Activated CD8-positive, alpha-beta memory T cell treated with anti-CD3 and anti-CD28 coated beads, Interleukin-2, amount 10 ng/mL, durations not matched to agents 7 days and 5 days (primary cell): ENCODE measurements around the gene GMDS. TPM values are rescaled to one million over a fixed set of nuclear protein-coding genes. Genes with fewer than 3 reads are reported as not detected.

Experiments used
- ATAC-seq: fragments of 150-1000 bp; cut with Tn5 transposase; one replicate; pipeline ENCODE4 v1.10.0; 2021; ENCODE audit warnings: moderate library complexity
- CTCF ChIA-PET: fragments of 350-600 bp; sonication (Branson Sonifier 250); formaldehyde crosslinking; loops from one replicate; lab custom pipeline; 2021; ENCODE audit warnings: antibody characterized with exemption; lab: Charles Lee
- DNase-seq: peaks from one replicate; pipeline ENCODE4 v3.0.0-alpha.2; 2020
- H3K27ac Mint-ChIP-seq: one replicate; pipeline ENCODE4 v1.8.0; 2021; ENCODE audit warnings: mild to moderate bottlenecking, mixed read lengths
- H3K27me3 Mint-ChIP-seq: one replicate; pipeline ENCODE4 v1.8.0; 2021; ENCODE audit warnings: mixed read lengths
- H3K36me3 Mint-ChIP-seq: one replicate; pipeline ENCODE4 v1.8.0; 2021; ENCODE audit warnings: mild to moderate bottlenecking, mixed read lengths
- H3K4me1 Mint-ChIP-seq: one replicate; pipeline ENCODE4 v1.8.0; 2021; ENCODE audit warnings: mixed read lengths
- H3K4me3 Mint-ChIP-seq: one replicate; pipeline ENCODE4 v1.8.0; 2021; ENCODE audit warnings: mild to moderate bottlenecking, moderate library complexity, mixed read lengths
- H3K9me3 Mint-ChIP-seq: one replicate; pipeline ENCODE4 v1.8.0; 2022; ENCODE audit warnings: low read depth, mixed read lengths
- total RNA-seq, 2 experiments: library from RNA; stranded (reverse); gene quantifications; one replicate each; pipeline ENCODE4 v1.2.3, GENCODE V29; 2021

GMDS gene
- total RNA-seq, 2 experiments from 2014 or later, result 28.2 to 36.9 TPM

DNA sequence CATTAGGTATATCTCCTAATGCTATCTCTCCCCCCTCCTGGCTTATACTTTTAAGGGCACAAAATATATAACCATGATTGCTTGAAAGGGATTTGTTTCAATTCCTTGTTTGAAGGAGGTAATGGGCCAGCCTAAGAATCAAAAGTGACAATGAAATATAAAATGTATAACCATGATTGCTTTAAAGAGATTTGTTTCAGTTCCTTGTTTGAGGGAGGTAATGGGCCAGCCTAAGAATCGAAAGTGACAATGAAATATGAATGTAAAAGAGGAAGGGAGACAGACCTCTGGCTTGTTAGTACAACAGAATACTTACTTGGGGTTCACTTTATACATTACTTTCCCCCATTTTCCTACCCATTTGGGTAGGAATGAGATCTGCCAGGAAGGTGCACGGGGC, 580.2 kb downstream of the GMDS start:
- DNase-seq, result no peak
- Mint-ChIP-seq H3K4me3 (no peak overlapping the region), H3K27ac (no peak overlapping the region), H3K27me3 (no peaks in the 10 kb centered on the region), H3K4me1 (no peaks in the 10 kb centered on the region), H3K36me3 (no peaks in the 10 kb centered on the region), H3K9me3 (no peaks in the 10 kb centered on the region)
- CTCF ChIA-PET, result no interaction called here
- ATAC-seq, result no peak

DNA sequence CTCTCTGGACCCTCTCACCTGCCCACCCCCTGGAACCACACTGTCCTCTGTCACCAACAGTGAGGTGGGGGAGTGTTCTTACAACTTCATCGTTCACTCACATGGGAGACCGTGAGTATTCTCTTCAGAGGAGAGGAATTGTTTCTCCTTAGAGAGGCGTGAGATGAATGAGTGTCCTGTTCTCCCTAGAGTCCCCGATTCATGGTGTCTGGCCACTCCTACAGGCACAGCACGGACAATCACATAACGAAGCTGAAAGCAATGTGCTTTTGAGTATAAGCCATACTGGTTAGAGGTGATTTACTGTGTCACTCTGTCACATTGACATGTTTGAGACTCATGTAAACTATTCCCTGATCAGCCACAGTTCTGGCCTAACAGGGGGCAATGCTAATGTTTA, 581.1 kb downstream of the GMDS start:
- no peak overlapping the region for H3K27ac Mint-ChIP-seq
- peaks cover 4% of the 10 kb centered on the region for H3K4me1 Mint-ChIP-seq
- no peaks in the 10 kb centered on the region for H3K27me3 Mint-ChIP-seq
- no peak for ATAC-seq
- no peak for DNase-seq
- no peaks in the 10 kb centered on the region for H3K9me3 Mint-ChIP-seq
- CTCF ChIA-PET, result no interaction called here
- H3K36me3 Mint-ChIP-seq, result no peaks in the 10 kb centered on the region
- H3K4me3 Mint-ChIP-seq, result no peak overlapping the region

GRCh38 chr6:1663511-1663910, 581.9 kb downstream of the GMDS start:
- DNase-seq, result no peak
- no peak for ATAC-seq
- Mint-ChIP-seq H3K27me3 (no peaks in the 10 kb centered on the region), H3K36me3 (no peaks in the 10 kb centered on the region), H3K9me3 (no peaks in the 10 kb centered on the region), H3K4me1 (peaks cover 4% of the 10 kb centered on the region), H3K27ac (no peak overlapping the region), H3K4me3 (no peak overlapping the region)
- CTCF ChIA-PET, result no interaction called here

- DNase-seq (no peak), ATAC-seq (no peak)
- H3K27ac Mint-ChIP-seq, result no peak overlapping the region
- H3K4me1 Mint-ChIP-seq, result peaks cover 4% of the 10 kb centered on the region
- no peak overlapping the region for H3K4me3 Mint-ChIP-seq
- no peaks in the 10 kb centered on the region for H3K9me3 Mint-ChIP-seq
- no peaks in the 10 kb centered on the region for H3K36me3 Mint-ChIP-seq
- CTCF ChIA-PET, result interaction anchor here (0.5 kb wide), 1 partner anchor 269 kb away, joined by 4 read pairs; no protein-coding TSS in a partner anchor
- H3K27me3 Mint-ChIP-seq, result no peaks in the 10 kb centered on the region
These were observed 582.9 kb downstream of the GMDS start for GRCh38 chr6:1662534-1662933.

GRCh38 chr6:1659816-1660215, 585.6 kb downstream of the GMDS start:
- no peaks in the 10 kb centered on the region for H3K27me3 Mint-ChIP-seq
- H3K4me3 Mint-ChIP-seq, result no peak overlapping the region
- CTCF ChIA-PET, result no interaction called here
- ATAC-seq (no peak), DNase-seq (no peak)
- H3K27ac Mint-ChIP-seq, result no peak overlapping the region
- H3K36me3 Mint-ChIP-seq, result no peaks in the 10 kb centered on the region
- H3K9me3 Mint-ChIP-seq, result no peaks in the 10 kb centered on the region
- H3K4me1 Mint-ChIP-seq, result peaks cover 4% of the 10 kb centered on the region

DNA sequence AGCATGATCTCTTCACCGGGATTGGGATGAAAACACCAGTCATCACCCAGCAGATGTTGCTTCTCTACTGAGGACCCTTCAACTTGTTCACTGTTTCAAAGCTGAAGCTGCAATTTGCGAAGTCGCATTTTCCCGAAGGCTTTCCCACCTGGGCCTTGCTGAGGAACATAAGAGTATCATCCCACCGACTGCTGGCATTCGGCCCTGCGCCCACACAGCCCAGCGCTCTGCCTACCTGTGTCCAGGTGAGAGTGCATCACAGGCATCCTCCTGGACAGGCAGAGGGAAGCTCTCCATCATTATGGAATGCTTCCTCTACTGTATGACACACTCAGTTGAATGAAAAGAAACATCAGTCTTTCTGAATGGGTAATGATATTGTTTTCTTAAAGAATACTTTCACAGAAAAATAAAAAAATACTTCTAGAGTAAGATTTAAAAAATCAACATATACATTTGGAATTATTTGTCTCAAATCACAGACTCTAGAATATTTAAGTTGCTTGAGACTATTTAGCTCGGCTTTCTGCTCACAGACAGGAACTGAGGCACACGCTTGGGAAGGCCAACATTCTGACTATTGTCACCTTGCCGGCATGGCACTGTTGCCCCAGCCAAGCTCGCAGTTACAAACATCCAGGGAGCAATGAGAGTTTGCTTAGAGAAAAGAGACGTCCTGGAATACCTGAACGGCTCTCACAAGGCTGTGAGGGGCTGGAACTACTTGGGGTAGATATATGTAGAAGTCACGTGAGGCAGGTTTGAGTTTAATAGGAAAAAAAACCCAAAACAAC, 587.0 kb downstream of the GMDS start:
- DNase-seq, result no peak
- no peak overlapping the region for H3K27ac Mint-ChIP-seq
- H3K9me3 Mint-ChIP-seq, result no peaks in the 10 kb centered on the region
- H3K4me3 Mint-ChIP-seq, result no peak overlapping the region
- H3K36me3 Mint-ChIP-seq, result no peaks in the 10 kb centered on the region
- H3K27me3 Mint-ChIP-seq, result no peaks in the 10 kb centered on the region
- CTCF ChIA-PET, result no interaction called here
- H3K4me1 Mint-ChIP-seq, result peaks cover 4% of the 10 kb centered on the region
- ATAC-seq, result no peak

- Mint-ChIP-seq H3K4me1 (peaks cover 4% of the 10 kb centered on the region), H3K36me3 (no peaks in the 10 kb centered on the region), H3K9me3 (no peaks in the 10 kb centered on the region), H3K4me3 (no peak overlapping the region), H3K27me3 (no peaks in the 10 kb centered on the region), H3K27ac (no peak overlapping the region)
- CTCF ChIA-PET, result no interaction called here
- DNase-seq, result no peak
- ATAC-seq, result no peak
These were observed 587.6 kb downstream of the GMDS start for GRCh38 chr6:1657771-1658165.

DNA sequence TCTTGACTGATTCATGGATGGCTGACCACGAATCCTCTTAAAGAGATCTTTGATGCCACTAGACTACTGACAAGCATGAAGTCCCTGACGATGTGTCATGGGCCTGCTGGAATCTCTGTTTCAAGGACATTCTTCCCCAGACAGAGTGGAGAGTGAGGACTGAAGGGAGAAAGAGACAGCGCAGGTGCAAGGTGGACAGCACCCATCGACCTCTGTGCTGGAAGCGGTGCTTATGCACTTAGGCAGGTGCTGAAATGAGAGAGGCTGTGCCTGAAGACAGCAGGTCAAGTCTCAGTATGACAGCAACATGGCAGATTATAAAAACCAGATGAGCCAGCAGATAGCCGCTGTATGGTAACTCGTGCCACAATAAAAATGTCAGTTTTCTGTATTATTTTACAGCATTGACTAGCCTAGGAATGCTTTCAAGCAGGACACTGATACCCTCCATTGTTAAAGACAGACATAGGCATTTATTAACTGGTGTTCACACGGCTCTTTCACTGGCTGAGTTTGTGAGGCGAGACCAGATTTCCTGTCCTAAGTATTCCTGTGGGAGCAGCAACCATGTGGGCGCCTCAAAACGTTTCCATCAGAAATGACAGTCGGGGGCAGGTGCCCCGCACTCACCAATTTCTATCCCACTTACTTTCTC, 588.2 kb downstream of the GMDS start:
- ATAC-seq, result no peak
- Mint-ChIP-seq H3K4me1 (peaks cover 4% of the 10 kb centered on the region), H3K9me3 (no peaks in the 10 kb centered on the region), H3K4me3 (no peak overlapping the region), H3K27ac (no peak overlapping the region), H3K36me3 (no peaks in the 10 kb centered on the region), H3K27me3 (no peaks in the 10 kb centered on the region)
- DNase-seq, result no peak
- CTCF ChIA-PET, result no interaction called here

- no peak for ATAC-seq
- Mint-ChIP-seq H3K27me3 (no peaks in the 10 kb centered on the region), H3K27ac (no peak overlapping the region), H3K9me3 (no peaks in the 10 kb centered on the region), H3K36me3 (no peaks in the 10 kb centered on the region), H3K4me3 (no peak overlapping the region), H3K4me1 (no peaks in the 10 kb centered on the region)
- DNase-seq, result no peak
- CTCF ChIA-PET, result no interaction called here
These were observed 591.4 kb downstream of the GMDS start for GRCh38 chr6:1654054-1654453.

GRCh38 chr6:1652842-1653241, 592.6 kb downstream of the GMDS start:
- Mint-ChIP-seq H3K27ac (no peak overlapping the region), H3K36me3 (no peaks in the 10 kb centered on the region), H3K4me3 (no peak overlapping the region), H3K9me3 (no peaks in the 10 kb centered on the region), H3K4me1 (no peaks in the 10 kb centered on the region), H3K27me3 (no peaks in the 10 kb centered on the region)
- CTCF ChIA-PET, result no interaction called here
- ATAC-seq, result no peak
- DNase-seq, result no peak

GRCh38 chr6:1651362-1651761, 594.0 kb downstream of the GMDS start:
- CTCF ChIA-PET, result no interaction called here
- Mint-ChIP-seq H3K27me3 (no peaks in the 10 kb centered on the region), H3K4me1 (no peaks in the 10 kb centered on the region), H3K36me3 (no peaks in the 10 kb centered on the region), H3K4me3 (no peak overlapping the region), H3K27ac (no peak overlapping the region), H3K9me3 (no peaks in the 10 kb centered on the region)
- DNase-seq (no peak), ATAC-seq (no peak)

DNA sequence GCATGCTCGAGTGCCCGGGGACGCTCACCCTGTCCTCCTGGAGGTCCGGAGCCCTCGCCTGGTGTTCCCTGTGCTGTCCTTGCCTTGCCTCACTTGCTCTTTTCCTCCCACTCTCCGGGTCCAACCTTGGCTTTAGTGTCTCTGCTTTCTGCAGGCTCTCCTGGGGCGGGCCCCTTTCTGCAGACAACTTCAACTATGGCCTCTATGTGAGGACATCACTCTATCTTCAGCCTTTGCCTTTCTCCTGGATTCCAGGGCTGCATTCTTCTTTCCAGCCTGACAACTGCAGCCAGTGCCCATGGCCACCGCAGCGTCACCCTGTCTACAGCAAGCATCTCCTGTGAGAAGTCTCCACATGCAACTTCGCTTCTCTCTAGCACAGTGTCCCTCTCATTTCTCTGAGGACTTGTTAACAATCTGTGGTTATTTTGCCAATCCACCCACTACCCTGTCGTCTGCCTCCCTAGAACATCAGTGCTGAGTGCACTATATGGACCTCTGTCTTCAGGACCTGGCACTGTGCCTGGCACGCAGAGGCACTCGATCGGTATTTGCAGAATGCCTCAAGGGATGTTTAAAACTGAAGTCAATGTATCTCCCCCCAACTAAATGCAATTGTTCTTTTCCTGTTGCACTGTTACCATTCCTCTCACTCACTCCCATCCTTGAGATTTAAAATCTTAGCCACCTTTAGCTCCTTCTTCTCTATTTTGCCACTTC, 599.8 kb downstream of the GMDS start:
- no peak overlapping the region for H3K27ac Mint-ChIP-seq
- CTCF ChIA-PET, result no interaction called here
- ATAC-seq, result no peak
- no peaks in the 10 kb centered on the region for H3K27me3 Mint-ChIP-seq
- DNase-seq, result no peak
- no peaks in the 10 kb centered on the region for H3K9me3 Mint-ChIP-seq
- no peaks in the 10 kb centered on the region for H3K36me3 Mint-ChIP-seq
- H3K4me3 Mint-ChIP-seq, result no peak overlapping the region
- H3K4me1 Mint-ChIP-seq, result no peaks in the 10 kb centered on the region

DNA sequence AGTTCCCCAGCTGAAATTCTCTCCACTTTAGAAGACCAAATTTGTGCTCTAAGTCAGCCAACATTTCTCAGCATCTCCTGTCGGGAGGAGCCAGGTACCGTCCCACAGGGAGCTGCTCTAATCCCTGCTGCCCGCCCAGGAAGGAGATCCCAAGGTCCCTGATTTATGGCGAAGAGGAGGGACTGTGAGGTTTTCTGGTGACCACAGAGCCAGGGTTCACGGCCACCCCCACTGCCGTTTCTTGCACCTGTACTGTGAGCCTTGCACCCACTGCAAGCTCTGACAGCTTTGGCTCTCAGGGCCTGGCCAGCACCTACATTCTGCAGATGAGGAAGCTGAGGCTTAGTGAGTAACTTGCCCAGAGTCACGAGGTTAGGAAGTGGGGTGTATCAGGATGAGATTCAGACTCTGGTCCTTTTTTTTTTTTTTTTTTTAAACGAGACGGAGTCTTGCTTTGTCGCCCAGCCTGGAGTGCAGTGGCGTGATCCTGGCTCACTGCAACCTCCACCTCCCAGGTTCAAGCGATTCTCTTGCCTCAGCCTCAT, 600.8 kb downstream of the GMDS start:
- no peaks in the 10 kb centered on the region for H3K36me3 Mint-ChIP-seq
- DNase-seq, result no peak
- no peaks in the 10 kb centered on the region for H3K9me3 Mint-ChIP-seq
- no peak for ATAC-seq
- H3K27me3 Mint-ChIP-seq, result no peaks in the 10 kb centered on the region
- H3K27ac Mint-ChIP-seq, result no peak overlapping the region
- H3K4me3 Mint-ChIP-seq, result no peak overlapping the region
- CTCF ChIA-PET, result no interaction called here
- no peaks in the 10 kb centered on the region for H3K4me1 Mint-ChIP-seq
